HL-60 (cell line): ENCODE measurements around the gene LRRC4B.

Experiments
- DNase-seq, 2 experiments: peaks; one replicate each; pipeline ENCODE4 v3.0.0-alpha.2; 2010 to 2020; ENCODE audit warnings: low read depth in 1 of 2, low spot score in 1 of 2
- H3K27ac ChIP-seq: fragments of 250-450 bp; sonication (Bioruptor Pico); replicated peaks from 2 replicates; pipeline ENCODE4 v1.5.1; 2020; ENCODE audit warnings: mild to moderate bottlenecking, moderate library complexity
- H3K27me3 ChIP-seq: fragments of 250-450 bp; sonication (Bioruptor Pico); 2 replicates; pipeline ENCODE4 v1.5.1; 2021; ENCODE audit warnings: mild to moderate bottlenecking, moderate library complexity; ENCODE audit not compliant: insufficient read depth, poor library complexity, severe bottlenecking
- H3K4me3 ChIP-seq: replicated peaks from 2 replicates; pipeline ENCODE4 v1.5.1; 2011; ENCODE audit warnings: mild to moderate bottlenecking, control low read depth, low read length; ENCODE audit not compliant: insufficient read depth
- CTCF ChIP-seq: IDR thresholded peaks from one replicate; pipeline ENCODE4 v1.5.1; 2011; ENCODE audit warnings: low read length, control low read depth, inconsistent platforms; ENCODE audit not compliant: insufficient read depth
- GABPA ChIP-seq: IDR thresholded peaks from 2 replicates; pipeline ENCODE4 v1.6.1; 2012; ENCODE audit warnings: low read depth
- POLR2AphosphoS5 ChIP-seq: IDR thresholded peaks from 2 replicates; pipeline ENCODE4 v1.6.1; 2012; ENCODE audit warnings: low read depth
- REST ChIP-seq: IDR thresholded peaks from 2 replicates; pipeline ENCODE4 v1.6.1; 2012; ENCODE audit warnings: low read depth; ENCODE audit not compliant: insufficient replicate concordance
- SPI1 ChIP-seq: IDR thresholded peaks from 2 replicates; pipeline ENCODE4 v1.6.1; 2012; ENCODE audit warnings: low read depth, mild to moderate bottlenecking, borderline replicate concordance

The LRRC4B gene

GRCh38 chr19:50516964-50517703, 51.1 kb downstream of the LRRC4B start:
- H3K4me3 ChIP-seq = no peak overlapping the region
- no peak for TF ChIP-seq GABPA
- no peak for TF ChIP-seq REST
- no peak for TF ChIP-seq POLR2AphosphoS5
- no peak for TF ChIP-seq CTCF
- no peak for TF ChIP-seq SPI1
- H3K27me3 ChIP-seq = peaks cover 8% of the 10 kb centered on the region
- H3K27ac ChIP-seq = no peak overlapping the region
- no peak for DNase-seq

- TF ChIP-seq CTCF (no peak), GABPA (no peak), SPI1 (no peak), REST (no peak), POLR2AphosphoS5 (no peak)
- H3K27ac ChIP-seq = no peak overlapping the region
- peaks cover 8% of the 10 kb centered on the region for H3K27me3 ChIP-seq
- no peak overlapping the region for H3K4me3 ChIP-seq
- no peak for DNase-seq
Observed at GRCh38 chr19:50516456-50516855, 51.8 kb downstream of the LRRC4B start.

- no peak overlapping the region for H3K4me3 ChIP-seq
- no peak for DNase-seq
- no peak overlapping the region for H3K27ac ChIP-seq
- TF ChIP-seq GABPA (no peak), CTCF (no peak), POLR2AphosphoS5 (no peak), REST (no peak), SPI1 (no peak)
- peaks cover 8% of the 10 kb centered on the region for H3K27me3 ChIP-seq
Observed at GRCh38 chr19:50515168-50515561, 53.1 kb downstream of the LRRC4B start.
